DOHH2 (cell line): Measurements from ENCODE around the gene OR52E6.

Source experiments
- H3F3A ChIP-seq: fragments of 200-600 bp; sonication (generic), shearing (Covaris generic); 2 replicates; pipeline ENCODE4 v1.6.0; 2016; ENCODE audit warnings: antibody characterized with exemption, mild to moderate bottlenecking; ENCODE audit not compliant: control insufficient read depth, insufficient read depth
- H3K27ac ChIP-seq: fragments of 200-600 bp; sonication (generic); 2 replicates; pipeline ENCODE4 v1.5.1; 2014; ENCODE audit warnings: low read depth, mild to moderate bottlenecking, low read length, moderate library complexity
- H3K27me3 ChIP-seq: fragments of 200-600 bp; sonication (generic); 2 replicates; pipeline ENCODE4 v1.6.1; 2014; ENCODE audit warnings: mild to moderate bottlenecking, low read length, mixed read lengths; ENCODE audit not compliant: control insufficient read depth
- H3K36me3 ChIP-seq: fragments of 200-600 bp; sonication (generic); 2 replicates; pipeline ENCODE4 v1.6.1; 2014; ENCODE audit warnings: mild to moderate bottlenecking, low read length, moderate library complexity, mixed read lengths; ENCODE audit not compliant: control insufficient read depth
- H3K4me1 ChIP-seq: fragments of 200-600 bp; sonication (generic); 2 replicates; pipeline ENCODE4 v1.6.1; 2014; ENCODE audit warnings: mild to moderate bottlenecking, low read length, mixed read lengths; ENCODE audit not compliant: control insufficient read depth
- H3K4me2 ChIP-seq: fragments of 200-600 bp; sonication (generic); 2 replicates; pipeline ENCODE4 v1.6.0; 2014; ENCODE audit warnings: mild to moderate bottlenecking, low read length, moderate library complexity
- H3K4me3 ChIP-seq: fragments of 200-600 bp; sonication (generic); 2 replicates; pipeline ENCODE4 v1.5.1; 2014; ENCODE audit warnings: mild to moderate bottlenecking, low read length, mixed read lengths
- H3K79me2 ChIP-seq: fragments of 200-600 bp; sonication (generic); 2 replicates; pipeline ENCODE4 v1.6.1; 2014; ENCODE audit warnings: mild to moderate bottlenecking, low read length, mixed read lengths; ENCODE audit not compliant: control insufficient read depth
- H3K9me2 ChIP-seq: fragments of 200-600 bp; sonication (generic); replicated peaks from 2 replicates; pipeline ENCODE4 v1.6.1; 2014; ENCODE audit warnings: mild to moderate bottlenecking, low read length, mixed read lengths; ENCODE audit not compliant: control insufficient read depth
- H3K9me3 ChIP-seq: fragments of 200-600 bp; sonication (generic); 2 replicates; pipeline ENCODE4 v1.6.1; 2014; ENCODE audit warnings: antibody characterized with exemption, low read length, mixed read lengths; ENCODE audit not compliant: control insufficient read depth, insufficient read depth
- H4K20me1 ChIP-seq: fragments of 200-600 bp; sonication (generic); 2 replicates; pipeline ENCODE4 v1.6.0; 2014; ENCODE audit warnings: low read depth, mild to moderate bottlenecking, antibody characterized with exemption, low read length, moderate library complexity; ENCODE audit not compliant: control insufficient read depth, insufficient read depth
- EZH2phosphoT487 ChIP-seq: fragments of 200-600 bp; sonication (generic); IDR thresholded peaks from 2 replicates; pipeline ENCODE4 v1.6.1; 2017; ENCODE audit warnings: borderline replicate concordance, mild to moderate bottlenecking, antibody characterized with exemption, low read length, moderate library complexity, mixed read lengths
- TF ChIP-seq, protein P1 (sequence below): fragments of 200-600 bp; sonication (generic); IDR thresholded peaks from one replicate; pipeline ENCODE4 v1.5.1; 2014; ENCODE audit warnings: antibody characterized with exemption, mild to moderate bottlenecking, low read depth, low read length; ENCODE audit not compliant: poor library complexity, severe bottlenecking

OR52E6 gene

GRCh38 chr11:5809905-5810795 lies 31.5 kb downstream of the OR52E6 start:
- Histone ChIP-seq H3F3A (no peaks in the 10 kb centered on the region), H3K9me3 (no peaks in the 10 kb centered on the region), H3K4me3 (no peak overlapping the region), H3K4me2 (no peak overlapping the region), H4K20me1 (no peaks in the 10 kb centered on the region), H3K27ac (no peak overlapping the region), H3K4me1 (no peaks in the 10 kb centered on the region), H3K79me2 (no peaks in the 10 kb centered on the region), H3K9me2 (no peaks in the 10 kb centered on the region), H3K36me3 (no peaks in the 10 kb centered on the region), H3K27me3 (0 out of 2 replicates have a peak, but pooled peaks cover 3% of the 10 kb centered on the region)
- TF ChIP-seq, protein P1, sequence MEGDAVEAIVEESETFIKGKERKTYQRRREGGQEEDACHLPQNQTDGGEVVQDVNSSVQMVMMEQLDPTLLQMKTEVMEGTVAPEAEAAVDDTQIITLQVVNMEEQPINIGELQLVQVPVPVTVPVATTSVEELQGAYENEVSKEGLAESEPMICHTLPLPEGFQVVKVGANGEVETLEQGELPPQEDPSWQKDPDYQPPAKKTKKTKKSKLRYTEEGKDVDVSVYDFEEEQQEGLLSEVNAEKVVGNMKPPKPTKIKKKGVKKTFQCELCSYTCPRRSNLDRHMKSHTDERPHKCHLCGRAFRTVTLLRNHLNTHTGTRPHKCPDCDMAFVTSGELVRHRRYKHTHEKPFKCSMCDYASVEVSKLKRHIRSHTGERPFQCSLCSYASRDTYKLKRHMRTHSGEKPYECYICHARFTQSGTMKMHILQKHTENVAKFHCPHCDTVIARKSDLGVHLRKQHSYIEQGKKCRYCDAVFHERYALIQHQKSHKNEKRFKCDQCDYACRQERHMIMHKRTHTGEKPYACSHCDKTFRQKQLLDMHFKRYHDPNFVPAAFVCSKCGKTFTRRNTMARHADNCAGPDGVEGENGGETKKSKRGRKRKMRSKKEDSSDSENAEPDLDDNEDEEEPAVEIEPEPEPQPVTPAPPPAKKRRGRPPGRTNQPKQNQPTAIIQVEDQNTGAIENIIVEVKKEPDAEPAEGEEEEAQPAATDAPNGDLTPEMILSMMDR: no peak
- TF ChIP-seq EZH2phosphoT487: no peak

GRCh38 chr11:5809122-5809519 lies 32.6 kb downstream of the OR52E6 start:
- Histone ChIP-seq H3K27ac (no peak overlapping the region), H3K4me2 (no peak overlapping the region), H3K4me3 (no peak overlapping the region), H3K36me3 (no peaks in the 10 kb centered on the region), H3F3A (no peaks in the 10 kb centered on the region), H3K9me2 (no peaks in the 10 kb centered on the region), H3K4me1 (no peaks in the 10 kb centered on the region), H3K79me2 (no peaks in the 10 kb centered on the region), H3K27me3 (0 out of 2 replicates have a peak, but pooled peaks cover 3% of the 10 kb centered on the region), H3K9me3 (no peaks in the 10 kb centered on the region), H4K20me1 (no peaks in the 10 kb centered on the region)
- no peak for TF ChIP-seq EZH2phosphoT487
- TF ChIP-seq, protein P1: no peak

DNA sequence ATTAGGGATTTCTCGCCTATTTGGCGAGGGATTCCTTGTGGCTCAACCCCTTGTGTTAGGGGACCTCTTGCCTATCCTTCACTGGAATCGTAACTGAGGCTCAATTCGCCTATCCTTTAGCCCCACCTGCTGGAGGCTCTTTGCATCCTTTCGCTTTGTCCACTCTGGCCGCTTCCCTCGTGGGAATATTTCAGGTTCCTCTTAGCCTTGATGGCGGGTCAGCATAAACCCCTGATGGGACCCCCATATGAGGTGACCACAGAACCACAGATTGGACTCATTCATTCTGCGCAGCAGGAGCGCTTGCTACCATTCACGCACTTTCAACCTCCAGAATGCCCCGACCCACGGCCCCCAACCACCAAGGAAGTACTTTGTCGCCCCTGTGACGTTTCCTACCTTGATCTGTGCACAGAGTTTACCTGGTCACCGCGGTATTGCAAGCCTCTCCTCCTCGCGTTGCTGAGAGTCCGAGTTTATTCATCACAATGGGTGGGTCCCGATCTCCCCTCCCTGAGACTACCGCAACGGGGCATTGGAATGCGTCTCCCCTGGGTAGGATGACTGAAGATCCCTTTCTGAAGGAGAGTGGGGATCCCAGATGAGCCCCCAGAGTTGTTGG lies 33.1 kb downstream of the OR52E6 start, which contains the start of gene OR52N2:
TSS of gene OR52N2 (plus strand) at position 425 of the 622 bp plus-strand sequence. CDS start 11,412 bp downstream, outside the sequence.
- no peaks in the 10 kb centered on the region for H3K79me2 ChIP-seq
- 0 out of 2 replicates have a peak, but pooled peaks cover 3% of the 10 kb centered on the region for H3K27me3 ChIP-seq
- H3K4me2 ChIP-seq: no peak within 1 kb of the TSS
- H4K20me1 ChIP-seq: no peaks in the 10 kb centered on the region
- H3K27ac ChIP-seq: no peak within 1 kb of the TSS
- H3K9me3 ChIP-seq: no peaks in the 10 kb centered on the region
- no peaks in the 10 kb centered on the region for H3K9me2 ChIP-seq
- no peaks in the 10 kb centered on the region for H3K36me3 ChIP-seq
- no peaks in the 10 kb centered on the region for H3F3A ChIP-seq
- no peak within 1 kb of the TSS for H3K4me3 ChIP-seq
- no peak for TF ChIP-seq EZH2phosphoT487
- TF ChIP-seq, protein P1: peak; percentile 86
- no peaks in the 10 kb centered on the region for H3K4me1 ChIP-seq
